Measurements from ENCODE around the gene PSD4. TPM values are rescaled to one million over a fixed set of nuclear protein-coding genes. Genes with fewer than 3 reads are reported as not detected.

Gene PSD4
- total RNA-seq, 1 donor from 2014 or later = 1.6 TPM

DNA sequence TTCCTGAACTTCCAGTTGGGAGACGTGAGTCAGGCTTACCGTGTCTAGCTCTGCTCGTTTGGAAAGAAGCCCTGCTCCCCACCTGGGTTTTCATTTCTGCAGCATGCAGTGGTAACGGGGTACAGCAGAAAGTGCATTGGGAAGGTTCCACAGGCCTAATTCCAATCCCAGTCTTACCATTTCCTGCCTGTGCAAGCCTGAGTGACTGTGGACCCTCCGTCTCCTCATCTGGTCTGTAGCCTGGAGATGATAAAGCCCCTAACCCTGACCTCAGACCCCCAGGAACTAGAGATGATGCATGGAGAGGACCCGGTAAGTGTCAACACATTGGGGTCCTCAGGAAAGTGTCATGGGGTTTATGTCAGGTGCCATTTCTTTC, 5.8 kb upstream of the PSD4 start:
- no peaks in the 10 kb centered on the region for H3K9me3 ChIP-seq (ENCODE audit: control insufficient read depth in 3 of 3, low read length in 3 of 3)

DNA sequence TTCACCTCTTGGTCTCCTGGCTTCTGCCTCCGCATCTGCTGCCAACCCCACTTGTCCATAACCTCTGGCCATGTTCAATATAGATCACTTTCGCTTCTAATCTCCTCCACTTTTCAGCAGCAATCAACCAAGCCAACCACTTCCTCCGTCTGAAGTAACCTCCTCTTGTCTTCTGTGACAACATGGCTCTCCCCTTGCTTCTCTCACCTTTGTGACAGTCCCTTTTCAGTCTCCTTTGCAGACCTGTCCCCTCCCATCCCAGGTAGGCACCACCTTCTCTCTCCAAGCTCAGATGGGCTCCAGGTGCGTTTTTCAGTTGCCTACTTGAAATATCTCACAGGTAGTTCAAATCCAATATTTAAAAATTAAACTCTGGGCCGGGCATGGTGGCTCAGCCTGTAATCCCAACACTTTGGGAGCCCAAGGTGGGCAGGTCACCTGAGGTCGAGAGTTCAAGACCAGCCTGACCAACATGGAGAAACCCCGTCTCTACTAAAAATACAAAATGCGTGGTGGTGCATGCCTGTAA, 4.7 kb upstream of the PSD4 start:
- Histone ChIP-seq H3K9me3 (ENCODE audit: control insufficient read depth in 3 of 3, low read length in 3 of 3) (no peaks in the 10 kb centered on the region), H3K27me3 (ENCODE audit: control insufficient read depth in 3 of 3, insufficient read depth in 3 of 3, low read length in 3 of 3) (peaks cover 0 to 6% (median 3%) of the 10 kb centered on the region in 3 donors), H3K4me3 (ENCODE audit: low read length in 3 of 3) (no peak overlapping the region), H3K9ac (ENCODE audit: low read depth in 1 of 3, low read length in 3 of 3) (no peak overlapping the region), H3K27ac (ENCODE audit: low read depth, low read length) (no peak overlapping the region), H3K4me1 (ENCODE audit: control insufficient read depth in 3 of 3, insufficient read depth in 3 of 3, low read length in 3 of 3) (no peaks in the 10 kb centered on the region), H3K36me3 (ENCODE audit: control insufficient read depth in 3 of 3, insufficient read depth in 3 of 3, low read length in 3 of 3) (no peaks in the 10 kb centered on the region)

More for the DNA sequence above, 5.8 kb upstream of the PSD4 start:
- Histone ChIP-seq H3K36me3 (ENCODE audit: control insufficient read depth in 3 of 3, insufficient read depth in 3 of 3, low read length in 3 of 3) (no peaks in the 10 kb centered on the region), H3K4me1 (ENCODE audit: control insufficient read depth in 3 of 3, insufficient read depth in 3 of 3, low read length in 3 of 3) (no peaks in the 10 kb centered on the region), H3K27me3 (ENCODE audit: control insufficient read depth in 3 of 3, insufficient read depth in 3 of 3, low read length in 3 of 3) (peaks cover 0 to 7% (median 3%) of the 10 kb centered on the region in 3 donors), H3K4me3 (ENCODE audit: low read length in 3 of 3) (no peak overlapping the region), H3K27ac (ENCODE audit: low read depth, low read length) (no peak overlapping the region), H3K9ac (ENCODE audit: low read depth in 1 of 3, low read length in 3 of 3) (no peak overlapping the region)

DNA sequence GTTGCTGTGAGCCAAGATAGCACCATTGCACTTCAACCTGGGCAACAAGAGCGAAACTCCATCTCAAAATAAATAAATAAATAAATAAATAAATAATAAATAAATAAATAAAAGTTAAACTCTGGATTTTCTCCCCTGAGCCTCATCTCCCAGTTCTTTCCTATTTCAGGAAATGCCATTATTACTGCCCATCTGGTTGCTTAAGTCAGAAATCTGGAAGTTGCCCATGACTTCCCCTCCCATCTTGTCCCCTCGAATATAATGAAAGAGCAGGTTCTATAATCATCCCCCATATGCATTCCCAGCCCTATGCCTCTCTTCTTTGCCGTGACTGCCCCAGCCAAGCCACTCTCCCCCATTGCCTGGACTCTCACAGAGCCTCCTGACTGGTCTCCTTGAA, 4.2 kb upstream of the PSD4 start:
- Histone ChIP-seq H3K36me3 (ENCODE audit: control insufficient read depth in 3 of 3, insufficient read depth in 3 of 3, low read length in 3 of 3) (no peaks in the 10 kb centered on the region), H3K9me3 (ENCODE audit: control insufficient read depth in 3 of 3, low read length in 3 of 3) (no peaks in the 10 kb centered on the region), H3K27ac (ENCODE audit: low read depth, low read length) (no peak overlapping the region)

DNA sequence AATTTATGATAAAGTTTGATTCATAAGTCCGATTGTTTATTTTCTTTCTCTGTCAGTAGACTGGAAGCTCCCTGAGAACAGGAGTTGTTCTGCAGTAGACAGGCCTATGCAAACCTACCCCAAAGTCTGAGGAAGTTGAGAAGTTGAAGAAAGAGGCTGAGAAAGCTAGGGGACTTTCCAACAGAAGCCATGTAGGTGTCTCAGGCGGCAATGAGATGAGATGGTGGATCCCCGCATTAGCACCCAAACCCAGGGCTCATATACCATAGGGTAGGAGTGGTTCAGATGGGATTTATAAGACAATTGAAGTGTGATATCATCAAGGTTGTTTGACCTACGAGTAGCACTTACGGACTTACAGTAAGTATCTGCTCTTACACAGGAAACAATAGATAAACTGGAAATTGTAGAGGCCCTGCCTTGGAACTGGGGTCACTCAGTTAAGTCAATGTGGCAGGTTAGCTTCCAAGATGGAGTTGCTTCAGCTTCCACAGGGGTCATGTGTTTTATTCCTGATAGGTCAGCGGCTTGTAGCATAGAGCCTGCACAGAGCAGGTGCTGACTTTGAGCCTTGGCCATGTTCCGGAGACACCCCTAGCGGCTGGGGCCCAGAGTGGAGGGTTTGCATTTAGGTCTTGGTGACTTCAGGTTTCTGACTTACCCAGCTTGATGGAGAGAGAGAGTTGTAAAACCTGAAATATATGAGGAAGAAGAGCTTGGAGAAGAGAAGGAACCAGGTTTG, 2.3 kb upstream of the PSD4 start:
- no peaks in the 10 kb centered on the region for H3K4me1 ChIP-seq (ENCODE audit: control insufficient read depth in 3 of 3, insufficient read depth in 3 of 3, low read length in 3 of 3)
- no peaks in the 10 kb centered on the region for H3K9me3 ChIP-seq (ENCODE audit: control insufficient read depth in 3 of 3, low read length in 3 of 3)
- no peaks in the 10 kb centered on the region for H3K36me3 ChIP-seq (ENCODE audit: control insufficient read depth in 3 of 3, insufficient read depth in 3 of 3, low read length in 3 of 3)
- no peak overlapping the region for H3K27ac ChIP-seq (ENCODE audit: low read depth, low read length)
- H3K4me3 ChIP-seq (ENCODE audit: low read length in 3 of 3) = no peak overlapping the region
- peaks cover 0 to 3% (median 0%) of the 10 kb centered on the region in 3 donors for H3K27me3 ChIP-seq (ENCODE audit: control insufficient read depth in 3 of 3, insufficient read depth in 3 of 3, low read length in 3 of 3)
- no peak overlapping the region for H3K9ac ChIP-seq (ENCODE audit: low read depth in 1 of 3, low read length in 3 of 3)

More for the DNA sequence above, 4.2 kb upstream of the PSD4 start:
- Histone ChIP-seq H3K9ac (ENCODE audit: low read depth in 1 of 3, low read length in 3 of 3) (no peak overlapping the region), H3K4me1 (ENCODE audit: control insufficient read depth in 3 of 3, insufficient read depth in 3 of 3, low read length in 3 of 3) (no peaks in the 10 kb centered on the region), H3K27me3 (ENCODE audit: control insufficient read depth in 3 of 3, insufficient read depth in 3 of 3, low read length in 3 of 3) (peaks cover 0 to 3% (median under 1%) of the 10 kb centered on the region in 3 donors), H3K4me3 (ENCODE audit: low read length in 3 of 3) (no peak overlapping the region)

DNA sequence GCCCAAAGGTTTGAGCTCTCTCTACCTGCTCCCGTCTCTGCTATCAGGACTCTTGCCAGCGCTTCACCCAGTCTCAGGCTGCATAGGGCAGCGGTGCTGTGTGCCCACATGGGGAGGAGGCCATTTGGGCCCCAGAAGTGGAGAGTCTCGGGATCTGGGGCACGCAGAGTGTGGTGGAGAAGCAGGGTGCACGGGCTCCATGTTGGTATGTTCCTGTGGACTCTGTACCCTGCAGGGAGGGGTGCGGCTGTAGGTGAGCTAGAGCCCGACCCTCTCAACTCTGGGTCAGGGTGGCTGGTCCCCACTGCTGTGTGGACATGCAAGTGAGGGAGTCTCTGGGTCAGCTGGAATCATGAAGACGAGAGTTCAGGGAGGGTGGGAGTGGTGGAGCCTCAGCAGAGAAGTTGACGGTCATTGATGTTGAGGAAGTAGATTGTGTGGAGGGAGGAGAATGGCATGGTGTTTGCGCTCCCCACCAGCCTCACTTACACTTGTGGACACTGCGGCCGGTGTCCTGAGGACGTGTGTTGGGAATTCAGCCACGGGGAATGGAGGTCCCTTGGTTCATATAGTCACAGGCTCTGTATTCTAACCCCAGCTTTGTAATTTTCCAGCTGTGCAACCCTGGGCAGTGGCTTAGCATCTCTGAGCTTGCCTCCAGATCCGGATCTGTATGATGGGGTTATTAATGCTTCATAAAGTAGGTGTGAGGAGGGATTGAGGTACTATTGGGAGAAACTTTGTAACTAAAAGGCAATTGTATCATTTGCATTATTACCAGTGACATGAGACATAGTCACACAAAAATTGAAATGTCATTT, 840 bp upstream of the PSD4 start:
- Histone ChIP-seq H3K9ac (ENCODE audit: low read depth in 1 of 3, low read length in 3 of 3) (no peak overlapping the region), H3K4me1 (ENCODE audit: control insufficient read depth in 3 of 3, insufficient read depth in 3 of 3, low read length in 3 of 3) (no peaks in the 10 kb centered on the region), H3K4me3 (ENCODE audit: low read length in 3 of 3) (no peak overlapping the region), H3K9me3 (ENCODE audit: control insufficient read depth in 3 of 3, low read length in 3 of 3) (no peaks in the 10 kb centered on the region), H3K27ac (ENCODE audit: low read depth, low read length) (no peak overlapping the region), H3K36me3 (ENCODE audit: control insufficient read depth in 3 of 3, insufficient read depth in 3 of 3, low read length in 3 of 3) (no peaks in the 10 kb centered on the region), H3K27me3 (ENCODE audit: control insufficient read depth in 3 of 3, insufficient read depth in 3 of 3, low read length in 3 of 3) (peaks cover 0 to 3% (median 0%) of the 10 kb centered on the region in 3 donors)

DNA sequence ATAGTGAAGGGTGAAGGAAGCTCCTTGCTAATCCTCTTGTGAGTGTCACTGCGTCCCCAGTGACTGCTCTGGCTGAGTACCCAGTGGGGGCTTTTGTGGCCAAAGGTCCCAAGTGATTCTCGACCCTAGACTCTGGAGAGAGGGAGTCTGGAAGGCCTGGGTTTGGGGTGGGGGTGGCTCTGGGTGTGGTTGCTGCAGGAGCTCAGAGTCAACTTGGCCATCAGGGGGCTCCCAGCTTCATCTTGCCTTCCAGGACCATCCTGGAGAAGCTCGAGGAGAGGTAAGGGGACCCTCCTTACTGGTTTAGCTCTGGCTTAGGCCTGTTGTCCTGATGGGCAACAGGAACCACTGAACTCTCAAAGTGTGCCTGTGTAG, 592 bp downstream of the PSD4 start:
- no peaks in the 10 kb centered on the region for H3K4me1 ChIP-seq (ENCODE audit: control insufficient read depth in 3 of 3, insufficient read depth in 3 of 3, low read length in 3 of 3)
- no peaks in the 10 kb centered on the region for H3K36me3 ChIP-seq (ENCODE audit: control insufficient read depth in 3 of 3, insufficient read depth in 3 of 3, low read length in 3 of 3)
- no peak overlapping the region for H3K27ac ChIP-seq (ENCODE audit: low read depth, low read length)
- no peaks in the 10 kb centered on the region for H3K27me3 ChIP-seq (ENCODE audit: control insufficient read depth in 3 of 3, insufficient read depth in 3 of 3, low read length in 3 of 3)
- no peak overlapping the region for H3K9ac ChIP-seq (ENCODE audit: low read depth in 1 of 3, low read length in 3 of 3)
- H3K9me3 ChIP-seq (ENCODE audit: control insufficient read depth in 3 of 3, low read length in 3 of 3) = no peaks in the 10 kb centered on the region
- no peak overlapping the region for H3K4me3 ChIP-seq (ENCODE audit: low read length in 3 of 3)

DNA sequence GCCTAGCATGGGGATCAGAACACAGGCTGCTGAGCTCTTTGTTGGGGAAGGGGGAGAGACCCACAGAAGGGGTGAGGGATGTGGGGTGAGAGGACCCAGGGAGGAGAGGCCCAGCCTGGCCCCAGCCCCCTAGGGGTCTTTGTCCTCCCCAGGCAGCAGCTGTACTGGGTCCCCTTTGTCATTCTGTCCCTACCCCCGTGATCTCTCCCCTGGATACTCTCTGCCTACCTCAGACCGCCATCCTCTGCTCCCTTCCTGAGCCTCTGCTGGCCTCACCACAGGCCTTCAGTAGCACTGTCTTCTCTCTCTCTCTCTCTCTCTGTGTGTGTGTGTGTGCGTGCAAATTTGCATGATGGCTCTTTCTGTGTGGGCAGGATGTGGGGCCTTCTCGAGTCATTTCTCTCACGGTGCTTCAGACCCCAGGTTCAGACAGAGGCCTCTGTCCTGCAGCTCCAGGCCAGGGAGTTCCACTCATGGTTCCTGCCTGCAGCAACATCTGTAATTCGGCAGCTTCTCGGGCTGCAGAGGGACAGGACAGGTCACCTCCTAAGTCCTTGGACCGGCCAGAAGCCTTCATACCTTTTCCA, 1.4 kb downstream of the PSD4 start:
- Histone ChIP-seq H3K9ac (ENCODE audit: low read depth in 1 of 3, low read length in 3 of 3) (no peak overlapping the region), H3K9me3 (ENCODE audit: control insufficient read depth in 3 of 3, low read length in 3 of 3) (no peaks in the 10 kb centered on the region), H3K4me3 (ENCODE audit: low read length in 3 of 3) (no peak overlapping the region), H3K27me3 (ENCODE audit: control insufficient read depth in 3 of 3, insufficient read depth in 3 of 3, low read length in 3 of 3) (no peaks in the 10 kb centered on the region), H3K36me3 (ENCODE audit: control insufficient read depth in 3 of 3, insufficient read depth in 3 of 3, low read length in 3 of 3) (no peaks in the 10 kb centered on the region), H3K27ac (ENCODE audit: low read depth, low read length) (no peak overlapping the region), H3K4me1 (ENCODE audit: control insufficient read depth in 3 of 3, insufficient read depth in 3 of 3, low read length in 3 of 3) (no peaks in the 10 kb centered on the region)

DNA sequence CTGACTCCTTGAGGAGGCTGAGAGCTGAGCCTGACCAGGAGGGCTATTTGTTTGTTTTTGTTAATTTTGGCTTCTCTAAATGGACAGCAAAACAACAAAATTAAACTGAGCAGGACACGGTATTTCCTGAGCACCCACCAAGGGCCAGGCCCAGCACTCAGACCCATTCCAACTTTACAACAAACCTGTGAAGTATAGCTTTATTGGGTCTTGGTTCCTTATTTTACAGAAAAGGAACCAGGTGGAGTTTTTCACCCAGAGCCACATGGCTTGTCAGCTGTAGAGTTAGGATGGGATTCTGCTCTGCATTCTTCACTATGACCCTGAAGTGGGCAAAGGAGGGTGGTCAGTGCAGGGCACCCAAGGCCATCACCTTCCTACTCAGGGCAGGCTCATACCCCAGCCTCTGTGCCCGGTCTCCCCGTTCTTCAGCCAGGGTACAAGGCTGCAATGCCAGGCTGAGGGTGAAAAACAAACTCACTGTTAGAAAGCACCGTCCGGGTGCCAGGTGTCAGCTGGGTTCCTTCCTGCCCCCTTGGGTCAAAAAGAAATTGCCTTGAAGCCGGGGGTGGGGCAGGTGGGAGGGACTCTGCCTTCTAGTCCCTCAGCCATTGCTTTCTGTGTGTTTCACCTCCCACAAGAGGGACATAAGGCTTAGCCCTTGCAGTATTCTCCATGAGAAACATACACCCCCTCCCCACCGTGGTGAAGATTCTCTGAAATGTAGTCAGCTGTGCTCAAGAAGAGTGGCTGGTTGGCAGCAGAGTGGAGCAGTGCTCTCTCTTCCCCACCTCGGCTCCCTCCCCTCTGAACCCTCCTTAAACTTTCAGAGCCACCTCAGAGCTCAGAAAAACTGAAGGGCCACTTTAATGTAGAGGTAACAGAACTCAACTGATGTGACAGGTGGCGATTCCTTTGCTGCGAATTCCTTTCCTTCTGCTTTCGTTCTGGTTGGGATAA, 2.2 kb downstream of the PSD4 start:
- H3K4me1 ChIP-seq (ENCODE audit: control insufficient read depth in 3 of 3, insufficient read depth in 3 of 3, low read length in 3 of 3) = no peaks in the 10 kb centered on the region
- H3K36me3 ChIP-seq (ENCODE audit: control insufficient read depth in 3 of 3, insufficient read depth in 3 of 3, low read length in 3 of 3) = no peaks in the 10 kb centered on the region
- H3K27me3 ChIP-seq (ENCODE audit: control insufficient read depth in 3 of 3, insufficient read depth in 3 of 3, low read length in 3 of 3) = no peaks in the 10 kb centered on the region
- no peak overlapping the region for H3K9ac ChIP-seq (ENCODE audit: low read depth in 1 of 3, low read length in 3 of 3)
- H3K27ac ChIP-seq (ENCODE audit: low read depth, low read length) = no peak overlapping the region
- H3K4me3 ChIP-seq (ENCODE audit: low read length in 3 of 3) = no peak overlapping the region
- no peaks in the 10 kb centered on the region for H3K9me3 ChIP-seq (ENCODE audit: control insufficient read depth in 3 of 3, low read length in 3 of 3)

DNA sequence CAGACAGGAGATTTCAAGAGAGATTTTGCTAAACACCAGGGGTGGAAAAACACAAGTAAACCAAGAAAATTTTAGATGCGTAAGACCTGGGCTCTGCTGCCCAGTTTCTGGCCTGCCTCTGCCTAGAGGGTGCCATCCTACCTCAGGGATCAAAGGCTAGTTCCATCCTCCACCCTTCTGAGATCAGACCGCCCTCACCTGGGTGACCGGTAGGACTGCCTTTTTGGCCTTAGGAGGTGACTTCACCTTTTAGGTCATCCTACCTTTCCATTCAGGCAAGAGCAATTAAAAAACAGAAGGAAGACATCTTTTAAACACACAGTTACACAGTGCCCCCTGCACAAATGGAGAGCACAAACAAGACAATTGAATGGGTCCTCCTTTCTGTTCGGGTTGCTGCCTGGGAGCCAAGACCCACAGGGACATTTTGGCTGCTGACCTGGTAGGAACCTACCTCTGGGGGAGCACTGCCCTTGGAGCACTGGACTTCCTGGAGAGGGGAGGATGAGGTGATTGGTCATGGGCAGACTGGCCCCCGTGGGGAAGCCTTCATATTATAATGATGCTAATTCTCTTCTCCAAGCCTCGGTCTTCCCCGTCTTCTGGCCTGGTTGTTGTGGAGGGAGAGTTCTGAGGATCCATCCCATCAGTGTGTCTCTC, 3.1 kb downstream of the PSD4 start:
- no peak overlapping the region for H3K27ac ChIP-seq (ENCODE audit: low read depth, low read length)
- H3K9ac ChIP-seq (ENCODE audit: low read depth in 1 of 3, low read length in 3 of 3) = no peak overlapping the region
- H3K27me3 ChIP-seq (ENCODE audit: control insufficient read depth in 3 of 3, insufficient read depth in 3 of 3, low read length in 3 of 3) = no peaks in the 10 kb centered on the region
- no peak overlapping the region for H3K4me3 ChIP-seq (ENCODE audit: low read length in 3 of 3)
- H3K36me3 ChIP-seq (ENCODE audit: control insufficient read depth in 3 of 3, insufficient read depth in 3 of 3, low read length in 3 of 3) = no peaks in the 10 kb centered on the region
- no peaks in the 10 kb centered on the region for H3K9me3 ChIP-seq (ENCODE audit: control insufficient read depth in 3 of 3, low read length in 3 of 3)
- no peaks in the 10 kb centered on the region for H3K4me1 ChIP-seq (ENCODE audit: control insufficient read depth in 3 of 3, insufficient read depth in 3 of 3, low read length in 3 of 3)

Data from skeletal muscle tissue (tissue), 4 donors.